OCI-M2 (cell line): ENCODE measurements around the gene F11.
"Not testable (repeated sequence)": the region's sequence is repeated elsewhere in the genome, so short reads cannot be mapped to it uniquely, and the experiment has no call there.

Experiments used
- DNase-seq: peaks from one replicate; lab custom pipeline; 2025; ENCODE audit not compliant: unreplicated experiment; lab: John Stamatoyannopoulos, UW

The F11 gene

GRCh38 chr4:186298031-186298647 is 32.1 kb downstream of the F11 start:
- no peak for DNase-seq

- DNase-seq, result no peak
Observed at GRCh38 chr4:186299291-186299690, 33.3 kb downstream of the F11 start.

- no peak for DNase-seq
Observed at GRCh38 chr4:186300659-186301390, 34.8 kb downstream of the F11 start.

GRCh38 chr4:186304216-186304615 is 38.2 kb downstream of the F11 start:
- no peak for DNase-seq

GRCh38 chr4:186304866-186305505 is 39.0 kb downstream of the F11 start:
- DNase-seq, result no peak

- DNase-seq, result no peak
Observed at GRCh38 chr4:186307497-186307896, 41.5 kb downstream of the F11 start.

- no peak for DNase-seq
Observed at GRCh38 chr4:186307916-186308315, 41.9 kb downstream of the F11 start.

GRCh38 chr4:186318481-186318880 is 52.5 kb downstream of the F11 start:
- no peak for DNase-seq

GRCh38 chr4:186324660-186325059 is 58.7 kb downstream of the F11 start:
- not testable (repeated sequence) for DNase-seq

GRCh38 chr4:186326391-186326790 is 60.4 kb downstream of the F11 start:
- no peak for DNase-seq

- no peak for DNase-seq
Observed at GRCh38 chr4:186329372-186329771, 63.4 kb downstream of the F11 start.

- no peak for DNase-seq
Observed at GRCh38 chr4:186330368-186330767, 64.4 kb downstream of the F11 start.

GRCh38 chr4:186335793-186336192 is 69.8 kb downstream of the F11 start:
- no peak for DNase-seq
